SH-SY5Y (cell line): ENCODE data around the gene GINS3.

ENCODE experiments used
- GATA2 ChIP-seq: IDR thresholded peaks from 2 replicates; pipeline ENCODE4 v1.6.1; 2011; ENCODE audit warnings: mild to moderate bottlenecking, low read depth, low read length
- GATA3 ChIP-seq: IDR thresholded peaks from 2 replicates; pipeline ENCODE4 v1.6.1; 2011; ENCODE audit warnings: low read depth, mild to moderate bottlenecking, low read length, moderate library complexity

- TF ChIP-seq GATA2 (no peak), GATA3 (no peak)
Measured at GRCh38 chr16:58378401-58378800, 13.9 kb upstream of the GINS3 start.
